H1 (cell line): Measurements from ENCODE around the gene NAA16. TPM values are rescaled to one million over a fixed set of nuclear protein-coding genes. Genes with fewer than 3 reads are reported as not detected.

ENCODE experiments used
- CTCF ChIA-PET: fragments of 300-600 bp; sonication (Branson Sonifier 250); formaldehyde crosslinking; loops from one replicate; lab custom pipeline; 2021; ENCODE audit not compliant: partially characterized antibody; lab: Charles Lee
- POLR2A ChIA-PET: fragments of 300-600 bp; sonication (Branson Sonifier 250); formaldehyde crosslinking; loops from one replicate; lab custom pipeline; 2021; ENCODE audit warnings: inconsistent platforms; ENCODE audit not compliant: partially characterized antibody; lab: Charles Lee
- DNase-seq, 2 experiments: peaks; one replicate each; pipeline versions ENCODE4 v3.0.0 to v3.0.0-alpha.2; 2010 to 2022; ENCODE audit warnings: low spot score in 2 of 2, low read depth in 1 of 2, mixed read lengths in 1 of 2
- FAIRE-seq: peaks from 2 replicates; lab custom pipeline; 2011; peaks lifted over from hg19 to GRCh38; lab: Jason Lieb, UNC
- H2AFZ ChIP-seq: 2 replicates; pipeline ENCODE4 v1.8.1; 2012; ENCODE audit warnings: low read length, inconsistent platforms
- H2AK5ac ChIP-seq: 2 replicates; pipeline ENCODE4 v1.6.1; 2013; ENCODE audit warnings: low read depth, low read length
- H2BK120ac ChIP-seq: replicated peaks from 2 replicates; pipeline ENCODE3; 2013; ENCODE audit warnings: low read depth, low read length, inconsistent platforms
- H2BK12ac ChIP-seq: 2 replicates; pipeline ENCODE4 v1.6.1; 2013; ENCODE audit warnings: low read depth, low read length
- H2BK15ac ChIP-seq: 2 replicates; pipeline ENCODE4 v1.6.1; 2013; ENCODE audit warnings: low read length
- H2BK20ac ChIP-seq: 2 replicates; pipeline ENCODE4 v1.6.1; 2013; ENCODE audit warnings: low read length
- H2BK5ac ChIP-seq: 2 replicates; pipeline ENCODE4 v1.6.1; 2013; ENCODE audit warnings: low read depth, low read length
- H3K14ac ChIP-seq: 2 replicates; pipeline ENCODE4 v1.6.1; 2013; ENCODE audit warnings: inconsistent platforms; ENCODE audit not compliant: insufficient read length
- H3K18ac ChIP-seq: 2 replicates; pipeline ENCODE4 v1.6.1; 2013; ENCODE audit warnings: low read length; ENCODE audit errors: extremely low read depth
- H3K23ac ChIP-seq: 2 replicates; pipeline ENCODE4 v1.6.1; 2013; ENCODE audit warnings: inconsistent platforms; ENCODE audit not compliant: insufficient read length
- H3K23me2 ChIP-seq: 2 replicates; pipeline ENCODE4 v1.6.1; 2013; ENCODE audit warnings: low read depth, low read length
- H3K27ac ChIP-seq: 2 replicates; pipeline ENCODE4 v1.6.1; 2011; ENCODE audit warnings: low read depth, low read length, inconsistent platforms
- H3K27me3 ChIP-seq, 4 experiments: replicated peaks in 1 of 4; 1 replicate in 1 of 4; 2 replicates in 3 of 4; pipeline versions ENCODE4 v1.6.1 to v1.8.1; 2011 to 2013; ENCODE audit warnings: low read length in 3 of 4, mild to moderate bottlenecking in 3 of 4, inconsistent platforms in 2 of 4, mixed read lengths in 2 of 4, moderate library complexity in 1 of 4; ENCODE audit not compliant: control insufficient read depth in 3 of 4, insufficient read depth in 3 of 4; ENCODE audit errors: extremely low read depth in 1 of 4
- H3K36me3 ChIP-seq, 4 experiments: 2 replicates each; pipeline versions ENCODE4 v1.6.1 to v1.8.1; 2011 to 2013; ENCODE audit warnings: mild to moderate bottlenecking in 4 of 4, low read length in 3 of 4, moderate library complexity in 2 of 4, control low read depth in 1 of 4, inconsistent platforms in 1 of 4; ENCODE audit not compliant: insufficient read depth in 4 of 4, control insufficient read depth in 2 of 4
- H3K4ac ChIP-seq: replicated peaks from 2 replicates; pipeline ENCODE3; 2013; ENCODE audit warnings: low read length, low read depth, mixed read lengths, inconsistent platforms; ENCODE audit not compliant: insufficient read length
- H3K4me1 ChIP-seq, 4 experiments: replicated peaks in 1 of 4; 1 replicate in 1 of 4; 2 replicates in 3 of 4; pipeline versions ENCODE4 v1.6.1 to v1.8.1; 2011 to 2013; ENCODE audit warnings: low read length in 3 of 4, inconsistent platforms in 2 of 4, mixed read lengths in 1 of 4; ENCODE audit not compliant: insufficient read depth in 4 of 4, control insufficient read depth in 3 of 4
- H3K4me2 ChIP-seq, 2 experiments: 2 replicates each; pipeline versions ENCODE4 v1.6.1 to v1.8.1; 2011 to 2013; ENCODE audit warnings: low read depth in 2 of 2, low read length in 2 of 2, control low read depth in 1 of 2, inconsistent platforms in 1 of 2, mild to moderate bottlenecking in 1 of 2; ENCODE audit not compliant: insufficient read depth in 1 of 2
- H3K4me3 ChIP-seq, 4 experiments: fragments of 200-600, 300-600 bp in 1 of 4; sonication (generic), shearing (Covaris generic), sonication (Bioruptor Twin) in 1 of 4; 2 replicates each; pipeline versions ENCODE4 v1.5.1 to v1.8.1; 2011 to 2016; ENCODE audit warnings: low read length in 4 of 4, low read depth in 3 of 4, control low read depth in 2 of 4, inconsistent platforms in 2 of 4, mild to moderate bottlenecking in 2 of 4, mixed read lengths in 1 of 4, moderate library complexity in 1 of 4; ENCODE audit not compliant: insufficient read depth in 2 of 4; ENCODE audit errors: extremely low read depth in 1 of 4
- H3K56ac ChIP-seq: replicated peaks from 2 replicates; pipeline ENCODE3; 2013; ENCODE audit warnings: low read depth, mild to moderate bottlenecking, mixed read lengths, low read length, inconsistent platforms; ENCODE audit not compliant: insufficient read length
- H3K79me1 ChIP-seq: 2 replicates; pipeline ENCODE4 v1.6.1; 2013; ENCODE audit warnings: low read depth, low read length, control low read depth
- H3K79me2 ChIP-seq, 2 experiments: 2 replicates each; pipeline versions ENCODE4 v1.6.1 to v1.8.1; 2012 to 2013; ENCODE audit warnings: low read length in 2 of 2, mild to moderate bottlenecking in 2 of 2, inconsistent platforms in 1 of 2; ENCODE audit not compliant: insufficient read depth in 2 of 2, control insufficient read depth in 1 of 2
- H3K9ac ChIP-seq, 4 experiments: replicated peaks in 1 of 4; 1 replicate in 1 of 4; 2 replicates in 3 of 4; pipeline versions ENCODE4 v1.6.1 to v1.8.1; 2011 to 2013; ENCODE audit warnings: low read depth in 3 of 4, low read length in 3 of 4, control low read depth in 2 of 4, mild to moderate bottlenecking in 2 of 4, moderate library complexity in 2 of 4, inconsistent platforms in 1 of 4; ENCODE audit errors: extremely low read depth in 1 of 4
- H3K9me3 ChIP-seq, 2 experiments: 2 replicates each; pipeline versions ENCODE4 v1.6.1 to v1.8.1; 2012 to 2013; ENCODE audit warnings: mild to moderate bottlenecking in 2 of 2, moderate library complexity in 2 of 2, control low read depth in 1 of 2, inconsistent platforms in 1 of 2, low read depth in 1 of 2, low read length in 1 of 2, mixed read lengths in 1 of 2; ENCODE audit not compliant: insufficient read depth in 2 of 2
- H4K20me1 ChIP-seq, 2 experiments: replicated peaks in 1 of 2; 2 replicates each; pipeline versions ENCODE3 to v1.8.1; 2011 to 2013; ENCODE audit warnings: inconsistent platforms in 2 of 2, low read length in 2 of 2, mild to moderate bottlenecking in 1 of 2; ENCODE audit not compliant: insufficient read depth in 2 of 2, control insufficient read depth in 1 of 2
- H4K5ac ChIP-seq: 2 replicates; pipeline ENCODE4 v1.6.1; 2013; ENCODE audit warnings: low read length, low read depth, mixed read lengths, inconsistent platforms; ENCODE audit not compliant: insufficient read length
- H4K8ac ChIP-seq: 2 replicates; pipeline ENCODE4 v1.8.0; 2013; ENCODE audit warnings: mild to moderate bottlenecking, moderate library complexity, low read length, inconsistent platforms; ENCODE audit not compliant: insufficient read depth; ENCODE audit errors: extremely low read depth
- H4K91ac ChIP-seq: replicated peaks from 2 replicates; pipeline ENCODE3; 2013; ENCODE audit warnings: low read length, mixed read lengths, inconsistent platforms; ENCODE audit not compliant: insufficient read length
- EZH2 ChIP-seq: fragments of 200-600 bp; sonication (generic); IDR thresholded peaks from 2 replicates; pipeline ENCODE4 v1.7.1; 2012; ENCODE audit warnings: low read depth, mild to moderate bottlenecking, moderate library complexity, low read length, inconsistent platforms; ENCODE audit not compliant: severe bottlenecking
- TCF12 ChIP-seq: IDR thresholded peaks from 2 replicates; pipeline ENCODE4 v1.6.1; 2011; ENCODE audit warnings: low read depth, mild to moderate bottlenecking, low read length
- WGBS, 2 experiments: shearing (Covaris generic) in 1 of 2; methylation state at CpG; one replicate each; pipeline versions ENCODE4 v1.1.6 to v1.1.7; 2013 to 2015; ENCODE audit warnings: low lambda C conversion rate in 2 of 2, mixed read lengths in 2 of 2, inconsistent platforms in 1 of 2, low coverage in 1 of 2, missing lambda C conversion rate in 1 of 2; ENCODE audit not compliant: insufficient replicate concordance in 2 of 2, insufficient coverage in 1 of 2, insufficient read length in 1 of 2; ENCODE audit errors: extremely low coverage in 1 of 2, missing lambda C conversion rate in 1 of 2; 5-methylcytosine and 5-hydroxymethylcytosine counted together
- polyA plus RNA-seq, 7 experiments: library from polyadenylated mRNA; depleted of rRNA in 3 of 7; stranded (reverse) in 5 of 7; unstranded in 2 of 7; fragments of >200 nt in 5 of 7; fragments of 200-250 nt in 2 of 7; gene quantifications; 1 replicate in 5 of 7; 2 replicates in 1 of 7; 4 replicates in 1 of 7; pipeline versions ENCODE4 v1.2.1 to v1.2.3, GENCODE V29; 2011 to 2013; ENCODE audit warnings: missing spikeins in 2 of 7, mixed read lengths in 2 of 7
- total RNA-seq: library from RNA; stranded (reverse); fragmentation: NEBNext Ultra II Directional; extraction: Animal tissue kit (Norgen Biotek cat#: 25700); gene quantifications from 2 replicates; pipeline ENCODE4 v1.2.1, GENCODE V29; 2021

The NAA16 gene
- total and polyA plus RNA-seq, 2 of the 8 experiments (the other 6 are each of a cell fraction or from before 2014, with no cell fraction given), result 11.4 to 40.0 TPM

- Histone ChIP-seq H4K91ac (no peak overlapping the region), H2BK15ac (no peak overlapping the region), H3K27me3 (no peaks in the 10 kb centered on the region), H3K9ac (no peak overlapping the region), H4K5ac (no peak overlapping the region), H3K56ac (no peak overlapping the region), H4K20me1 (peaks cover 0 to 3% of the 10 kb centered on the region in 2 experiments), H2BK120ac (no peak overlapping the region), H2BK20ac (no peak overlapping the region), H3K4me1 (no peaks in the 10 kb centered on the region), H3K36me3 (peaks cover 10 to 68% (median 29%) of the 10 kb centered on the region in 4 experiments), H2AFZ (no peak overlapping the region), H3K18ac (no peak overlapping the region), H2AK5ac (no peak overlapping the region), H3K79me1 (peaks cover 3% of the 10 kb centered on the region; the same call in 1 of the 2 replicates), H3K14ac (no peak overlapping the region), H3K4ac (no peak overlapping the region), H3K23ac (no peak overlapping the region), H3K27ac (no peak overlapping the region), H3K23me2 (no peaks in the 10 kb centered on the region), H3K4me3 (no peak overlapping the region), H2BK12ac (no peak overlapping the region), H3K79me2 (peaks cover 0 to 32% of the 10 kb centered on the region in 2 experiments; a peak in 3 of 4 replicates), H3K4me2 (no peak overlapping the region), H3K9me3 (no peaks in the 10 kb centered on the region), H4K8ac (no peak overlapping the region), H2BK5ac (no peak overlapping the region)
- ChIA-PET POLR2A (no interaction called here), CTCF (no interaction called here)
- FAIRE-seq (no peak), DNase-seq (no peak)
- WGBS, 2 experiments, result 95% methylated on average over 2 of the region's 2 CpGs; no CpG with 5 or more reads in 1 of the 2 experiments
- no peak for TF ChIP-seq EZH2
- TF ChIP-seq TCF12, result no peak
Observed at GRCh38 chr13:41325752-41326151, 14.7 kb downstream of the NAA16 start.
